SHP77 treated with DMSO at 0.1 percent for 48 hours (cell line): Measurements from ENCODE around the gene SLC39A7.
"Not testable (repeated sequence)": the region's sequence is repeated elsewhere in the genome, so short reads cannot be mapped to it uniquely, and the experiment has no call there.

Experiments used
- DNase-seq: peaks from one replicate; lab custom pipeline; 2025; lab: John Stamatoyannopoulos, UW

SLC39A7 gene

DNA sequence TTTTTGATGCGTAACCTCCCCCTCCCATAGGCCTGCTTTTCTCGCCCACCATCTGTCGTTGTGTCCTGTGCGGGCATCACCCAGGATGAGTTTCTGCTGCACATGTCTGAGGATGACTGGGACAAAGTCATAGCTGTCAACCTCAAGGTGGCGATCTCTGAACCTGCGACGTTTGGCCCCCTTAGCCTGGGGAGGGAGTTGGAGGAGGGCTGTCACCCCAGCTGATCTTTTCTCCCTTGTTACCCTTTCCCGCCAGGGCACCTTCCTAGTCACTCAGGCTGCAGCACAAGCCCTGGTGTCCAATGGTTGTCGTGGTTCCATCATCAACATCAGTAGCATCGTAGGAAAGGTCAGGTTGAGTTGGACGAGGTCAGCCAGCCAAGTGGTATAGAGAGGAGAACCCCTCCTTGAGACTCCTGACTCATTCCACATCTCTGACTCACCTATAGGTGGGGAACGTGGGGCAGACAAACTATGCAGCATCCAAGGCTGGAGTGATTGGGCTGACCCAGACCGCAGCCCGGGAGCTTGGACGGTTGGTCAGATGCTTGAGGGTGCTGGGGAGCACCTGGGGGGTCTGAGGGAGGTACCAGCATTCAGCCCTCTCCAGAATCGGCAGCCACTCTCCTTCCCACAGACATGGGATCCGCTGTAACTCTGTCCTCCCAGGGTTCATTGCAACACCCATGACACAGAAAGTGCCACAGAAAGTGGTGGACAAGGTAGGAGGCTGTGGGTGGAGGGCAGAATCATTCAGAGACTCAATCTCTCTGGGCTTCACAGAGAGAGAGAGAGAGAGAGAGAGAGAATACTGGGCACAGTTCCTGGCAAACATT, 4.7 kb downstream of the SLC39A7 start:
- DNase-seq, result no peak

- no peak for DNase-seq
Observed at GRCh38 chr6:33206027-33206863, 5.6 kb downstream of the SLC39A7 start.

DNA sequence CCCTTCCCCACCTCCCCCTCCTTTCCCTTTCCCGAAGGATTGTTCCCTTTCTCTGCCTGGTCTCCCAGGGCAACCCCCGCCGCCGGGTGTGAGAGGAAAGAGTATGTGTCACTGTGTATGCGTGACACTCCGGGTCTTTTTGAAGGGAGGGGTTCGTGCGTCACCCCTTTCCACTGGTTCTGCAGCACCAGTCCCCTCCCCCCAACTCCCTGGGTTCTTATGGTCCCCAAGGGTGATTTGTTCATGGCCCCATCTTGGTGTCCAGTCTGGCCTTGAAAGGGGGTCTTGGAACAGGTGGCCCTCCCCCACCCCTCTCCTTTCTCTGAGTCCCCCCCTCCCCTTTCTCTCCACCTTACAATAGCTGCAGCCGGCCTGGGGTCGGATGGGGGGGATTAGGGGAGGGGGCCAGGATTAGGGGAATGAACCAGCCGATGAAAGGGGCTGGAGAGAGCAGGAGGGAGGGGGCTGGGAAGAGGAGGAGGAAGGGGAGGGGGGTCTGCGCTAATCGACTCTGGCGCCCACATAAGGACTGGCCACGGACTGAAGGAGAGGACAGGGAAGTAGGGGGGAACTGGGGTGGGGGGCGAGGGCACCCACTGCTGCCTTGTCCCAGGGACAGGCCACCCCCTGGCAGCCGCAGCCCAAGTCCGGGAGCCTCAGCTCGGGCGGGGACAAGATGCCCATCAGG, 6.3 kb downstream of the SLC39A7 start:
- DNase-seq, result no peak

- no peak for DNase-seq
Observed at GRCh38 chr6:33207552-33208090, 7.0 kb downstream of the SLC39A7 start.

GRCh38 chr6:33208091-33208967, 7.7 kb downstream of the SLC39A7 start, which contains the start of gene RING1:
RING1 (plus strand) TSS chr6:33208500; CDS start chr6:33208823, 323 bp downstream.
- DNase-seq, result peak; percentile 57

GRCh38 chr6:33209856-33210255, 9.2 kb downstream of the SLC39A7 start:
- no peak for DNase-seq

- no peak for DNase-seq
Observed at GRCh38 chr6:33211136-33211535, 10.5 kb downstream of the SLC39A7 start.

GRCh38 chr6:33211666-33212422, 11.2 kb downstream of the SLC39A7 start:
- no peak for DNase-seq

DNA sequence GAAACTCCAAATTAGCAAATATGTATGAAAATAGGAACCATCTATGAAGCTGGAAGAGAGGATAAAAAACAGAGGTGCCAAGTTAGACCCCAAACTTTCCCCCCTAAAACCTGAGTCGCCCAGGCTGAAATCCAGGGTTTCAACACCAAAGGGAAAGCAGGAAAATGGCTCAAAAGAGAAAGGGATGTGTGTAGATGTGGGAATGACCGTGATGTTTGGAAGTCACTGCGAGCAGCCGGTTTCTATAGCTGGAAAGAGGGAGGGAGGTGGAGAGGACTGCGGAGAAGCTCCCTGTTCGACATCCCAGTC, 12.1 kb downstream of the SLC39A7 start:
- DNase-seq, result no peak

GRCh38 chr6:33213166-33213988, 12.7 kb downstream of the SLC39A7 start:
- no peak for DNase-seq

DNA sequence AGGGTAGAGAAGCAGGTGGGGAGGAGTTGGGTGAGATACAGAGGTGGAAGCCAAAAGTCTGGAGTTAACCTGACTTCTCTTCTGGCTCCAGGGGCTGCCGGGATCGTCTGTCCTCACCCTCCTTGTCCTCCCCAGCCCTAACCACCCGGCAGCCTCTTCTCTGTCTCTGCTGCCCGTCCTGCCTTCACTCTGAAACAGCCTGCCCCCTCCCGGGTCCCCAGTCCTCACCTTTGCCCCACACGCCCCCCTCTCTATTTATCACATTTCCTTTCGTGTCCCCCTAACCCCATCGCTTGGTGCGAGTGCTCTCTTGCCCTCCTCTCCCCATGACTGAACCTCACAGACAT, 13.3 kb downstream of the SLC39A7 start:
- DNase-seq, result no peak

GRCh38 chr6:33215271-33216116, 14.8 kb downstream of the SLC39A7 start:
- no peak for DNase-seq

DNA sequence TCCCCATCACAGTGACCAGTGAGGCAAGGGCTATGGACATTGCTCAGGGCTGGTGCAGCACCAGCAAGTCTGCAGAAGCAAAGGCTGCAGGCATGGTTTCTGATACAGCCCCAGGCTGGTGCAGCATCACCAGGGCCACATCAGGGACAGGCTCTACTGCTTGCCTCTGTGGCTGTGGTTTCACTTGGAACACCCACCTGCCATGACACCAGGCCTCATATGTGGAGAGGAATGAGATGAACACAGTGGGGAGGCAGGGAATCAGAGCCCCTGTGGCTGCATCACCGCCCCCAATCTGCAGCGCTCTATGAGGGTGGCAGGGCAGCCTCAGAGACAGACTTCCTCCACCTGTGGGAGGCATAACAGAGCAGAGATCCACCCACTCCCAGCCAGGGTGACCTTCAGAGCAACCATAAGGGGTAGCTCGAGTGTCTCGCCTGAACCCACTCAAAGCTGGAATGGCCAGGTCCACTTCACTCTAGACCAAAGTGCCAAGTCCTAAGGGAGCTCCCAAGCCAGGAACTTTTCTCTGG, 15.5 kb downstream of the SLC39A7 start:
- no peak for DNase-seq

DNA sequence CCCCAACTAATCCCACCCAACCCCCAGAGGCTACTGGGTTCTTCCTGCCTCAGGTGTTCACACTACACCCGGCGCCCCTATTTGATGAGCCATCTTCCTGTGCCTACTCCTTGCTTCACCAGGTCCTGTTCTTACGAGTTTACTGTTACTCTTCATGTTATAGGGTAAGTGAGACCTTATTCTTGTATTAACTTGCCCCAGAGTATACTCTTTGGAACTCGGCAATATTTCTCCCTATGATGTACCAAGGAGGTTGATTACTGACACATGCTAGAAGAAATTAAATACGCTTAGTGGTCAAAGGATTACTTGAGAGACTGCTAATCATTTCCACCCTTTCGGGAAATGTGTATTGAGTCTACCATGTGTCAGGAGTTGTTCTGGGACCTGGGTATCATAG, 16.6 kb downstream of the SLC39A7 start:
- no peak for DNase-seq

DNA sequence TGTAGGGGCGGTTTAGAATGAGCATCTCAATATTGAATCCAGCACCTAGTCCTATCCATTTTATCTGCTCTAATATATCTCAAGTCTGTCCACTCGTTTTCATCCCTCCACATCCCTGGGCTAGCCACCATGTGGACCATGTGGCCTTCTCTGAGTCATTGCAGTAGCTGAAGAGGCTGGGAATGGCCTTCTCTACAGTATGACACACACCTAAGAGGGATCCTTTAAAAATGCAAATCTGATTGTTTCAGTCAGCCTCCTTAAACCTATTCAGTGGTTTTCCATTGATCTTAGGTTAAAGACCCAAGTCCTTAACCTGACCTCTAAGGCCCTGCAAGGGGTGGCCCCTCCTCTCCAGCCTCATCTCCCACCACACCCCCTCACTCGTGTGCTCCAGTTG, 17.0 kb downstream of the SLC39A7 start:
- DNase-seq, result no peak

- DNase-seq, result not testable (repeated sequence)
Observed at GRCh38 chr6:33226503-33227120, 25.9 kb downstream of the SLC39A7 start.

- DNase-seq, result no peak
Observed at GRCh38 chr6:33235221-33235634, 34.6 kb downstream of the SLC39A7 start.

DNA sequence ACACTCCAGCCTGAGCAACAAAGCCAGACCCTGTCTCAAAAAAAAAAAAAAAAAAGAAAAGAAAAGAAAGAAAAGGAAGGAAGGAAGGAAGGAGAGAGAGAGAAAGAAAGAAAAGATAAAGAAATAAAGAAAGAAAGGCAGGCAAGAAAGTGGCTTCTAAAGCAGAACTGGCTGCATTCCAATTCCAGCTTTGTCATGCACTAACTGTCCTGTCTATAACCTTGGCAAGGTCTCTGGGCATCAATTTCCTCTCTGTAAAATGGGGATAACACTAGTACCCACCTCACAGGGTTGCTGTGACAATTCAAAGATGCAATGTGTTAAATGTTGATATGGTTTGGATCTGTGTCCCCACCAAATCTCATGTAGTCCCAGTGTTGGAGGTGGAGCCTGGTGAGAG, 35.7 kb downstream of the SLC39A7 start:
- no peak for DNase-seq
